H9 (cell line): Measurements from ENCODE around the gene HTD2. TPM values are rescaled to one million over a fixed set of nuclear protein-coding genes. Genes with fewer than 3 reads are reported as not detected.

Experiments
- DNase-seq: peaks from one replicate; pipeline ENCODE4 v3.0.0-alpha.2; 2017
- H2AFZ ChIP-seq: one replicate; pipeline ENCODE4 v1.6.1; 2013; ENCODE audit warnings: mild to moderate bottlenecking, low read length, control low read depth, moderate library complexity
- H2AK5ac ChIP-seq: 2 replicates; pipeline ENCODE4 v1.6.1; 2013; ENCODE audit warnings: low read length, control low read depth, mixed read lengths; ENCODE audit not compliant: insufficient read length
- H2BK120ac ChIP-seq: one replicate; pipeline ENCODE4 v1.6.1; 2013; ENCODE audit warnings: low read depth, mild to moderate bottlenecking, low read length, control low read depth, inconsistent platforms; ENCODE audit not compliant: poor library complexity, severe bottlenecking
- H2BK12ac ChIP-seq: 2 replicates; pipeline ENCODE4 v1.6.1; 2013; ENCODE audit warnings: low read length, control low read depth, mixed read lengths, low read depth; ENCODE audit not compliant: insufficient read length
- H2BK15ac ChIP-seq: 2 replicates; pipeline ENCODE4 v1.6.1; 2013; ENCODE audit warnings: low read depth, low read length, control low read depth
- H2BK20ac ChIP-seq: one replicate; pipeline ENCODE4 v1.6.1; 2013; ENCODE audit warnings: low read depth, mild to moderate bottlenecking, low read length, control low read depth, inconsistent platforms; ENCODE audit not compliant: poor library complexity, severe bottlenecking
- H2BK5ac ChIP-seq: 2 replicates; pipeline ENCODE4 v1.6.1; 2013; ENCODE audit warnings: low read length, control low read depth, mixed read lengths; ENCODE audit not compliant: insufficient read length
- H3K14ac ChIP-seq: 2 replicates; pipeline ENCODE4 v1.6.1; 2013; ENCODE audit warnings: low read length, control low read depth; ENCODE audit not compliant: insufficient read depth
- H3K18ac ChIP-seq: 2 replicates; pipeline ENCODE4 v1.6.1; 2013; ENCODE audit warnings: low read depth, mild to moderate bottlenecking, mixed read lengths, low read length, control low read depth; ENCODE audit not compliant: insufficient read length
- H3K23ac ChIP-seq: 2 replicates; pipeline ENCODE4 v1.6.1; 2013; ENCODE audit warnings: low read length, control low read depth, mixed read lengths, low read depth; ENCODE audit not compliant: insufficient read length
- H3K23me2 ChIP-seq: 2 replicates; pipeline ENCODE4 v1.6.1; 2013; ENCODE audit warnings: low read depth, mild to moderate bottlenecking, mixed read lengths, low read length, control low read depth; ENCODE audit not compliant: insufficient read length, poor library complexity, severe bottlenecking
- H3K27ac ChIP-seq: 2 replicates; pipeline ENCODE4 v1.5.1; 2013; ENCODE audit warnings: low read length, control low read depth, mixed read lengths, low read depth; ENCODE audit not compliant: insufficient read length
- H3K27me3 ChIP-seq: 2 replicates; pipeline ENCODE4 v1.6.1; 2013; ENCODE audit warnings: low read length, control low read depth, inconsistent platforms; ENCODE audit not compliant: insufficient read depth
- H3K4ac ChIP-seq: 2 replicates; pipeline ENCODE4 v1.6.1; 2013; ENCODE audit warnings: low read depth, mild to moderate bottlenecking, control low read depth, inconsistent platforms, low read length, moderate library complexity
- H3K4me1 ChIP-seq: 2 replicates; pipeline ENCODE4 v1.6.1; 2013; ENCODE audit warnings: low read length, control low read depth, inconsistent platforms; ENCODE audit not compliant: insufficient read depth
- H3K4me2 ChIP-seq: 2 replicates; pipeline ENCODE4 v1.6.1; 2013; ENCODE audit warnings: low read length, control low read depth, mixed read lengths; ENCODE audit not compliant: insufficient read length, insufficient read depth
- H3K56ac ChIP-seq: 2 replicates; pipeline ENCODE4 v1.6.1; 2013; ENCODE audit warnings: low read depth, mild to moderate bottlenecking, mixed read lengths, low read length, control low read depth; ENCODE audit not compliant: insufficient read length
- H3K79me1 ChIP-seq: 2 replicates; pipeline ENCODE4 v1.6.1; 2013; ENCODE audit warnings: low read depth, mild to moderate bottlenecking, moderate library complexity, low read length, control low read depth, inconsistent platforms; ENCODE audit not compliant: insufficient read depth, poor library complexity, severe bottlenecking
- H3K79me2 ChIP-seq: 2 replicates; pipeline ENCODE4 v1.6.1; 2013; ENCODE audit warnings: low read length, control low read depth, inconsistent platforms; ENCODE audit not compliant: insufficient read depth
- H3K9ac ChIP-seq: 2 replicates; pipeline ENCODE4 v1.6.1; 2013; ENCODE audit warnings: low read length, control low read depth, mixed read lengths; ENCODE audit not compliant: insufficient read length; ENCODE audit errors: extremely low read depth
- H3K9me3 ChIP-seq: one replicate; pipeline ENCODE4 v1.6.1; 2013; ENCODE audit warnings: low read depth, low read length, inconsistent platforms; ENCODE audit not compliant: control insufficient read depth
- H3T11ph ChIP-seq: one replicate; pipeline ENCODE4 v1.6.1; 2013; ENCODE audit warnings: mild to moderate bottlenecking, low read length, control low read depth, inconsistent platforms
- H4K20me1 ChIP-seq: one replicate; pipeline ENCODE4 v1.6.1; 2013; ENCODE audit not compliant: control insufficient read depth, insufficient read length, insufficient read depth
- H4K5ac ChIP-seq: 2 replicates; pipeline ENCODE4 v1.6.1; 2013; ENCODE audit warnings: low read depth, mild to moderate bottlenecking, mixed read lengths, low read length, control low read depth; ENCODE audit not compliant: insufficient read length
- H4K8ac ChIP-seq: replicated peaks from 2 replicates; pipeline ENCODE4 v1.6.1; 2013; ENCODE audit warnings: low read length, control low read depth, mixed read lengths, low read depth; ENCODE audit not compliant: insufficient read length
- H4K91ac ChIP-seq: 2 replicates; pipeline ENCODE4 v1.6.1; 2013; ENCODE audit warnings: low read depth, mild to moderate bottlenecking, moderate library complexity, mixed read lengths, low read length, control low read depth; ENCODE audit not compliant: insufficient read length
- H3K27ac Mint-ChIP-seq, 3 experiments: 2 replicates in 2 of 3; 3 replicates in 1 of 3; pipeline ENCODE4 v1.8.0; 2020 to 2021; ENCODE audit warnings: mixed read lengths in 3 of 3, mild to moderate bottlenecking in 1 of 3, moderate library complexity in 1 of 3
- H3K27me3 Mint-ChIP-seq: 2 replicates; pipeline ENCODE4 v1.8.0; 2021; ENCODE audit warnings: low read depth, mild to moderate bottlenecking, moderate library complexity, mixed read lengths
- H3K36me3 Mint-ChIP-seq, 3 experiments: 2 replicates in 2 of 3; 3 replicates in 1 of 3; pipeline ENCODE4 v1.8.0; 2020 to 2021; ENCODE audit warnings: low read depth in 3 of 3, mixed read lengths in 3 of 3; ENCODE audit not compliant: insufficient read depth in 1 of 3
- H3K4me1 Mint-ChIP-seq, 2 experiments: 2 replicates each; pipeline ENCODE4 v1.8.0; 2020; ENCODE audit warnings: mixed read lengths in 2 of 2
- H3K4me3 Mint-ChIP-seq, 2 experiments: 2 replicates in 1 of 2; 3 replicates in 1 of 2; pipeline ENCODE4 v1.8.0; 2020 to 2021; ENCODE audit warnings: mild to moderate bottlenecking in 2 of 2, mixed read lengths in 2 of 2, moderate library complexity in 1 of 2
- H3K9me3 Mint-ChIP-seq, 2 experiments: 2 replicates in 1 of 2; 3 replicates in 1 of 2; pipeline ENCODE4 v1.8.0; 2020; ENCODE audit warnings: mild to moderate bottlenecking in 2 of 2, mixed read lengths in 2 of 2, moderate library complexity in 1 of 2
- CTCF ChIP-seq: fragments of 200-600 bp; sonication (generic); conservative IDR thresholded peaks from 3 replicates; pipeline ENCODE4 v1.8.0; 2021; ENCODE audit warnings: antibody characterized with exemption, mild to moderate bottlenecking
- WGBS: extraction: QIAGEN DNeasy Blood & Tissue Kit; methylation state at CpG from one replicate; pipeline ENCODE4 v1.1.7; 2013; ENCODE audit warnings: missing lambda C conversion rate, low lambda C conversion rate, mixed read lengths; ENCODE audit not compliant: insufficient read length; ENCODE audit errors: extremely low coverage; 5-methylcytosine and 5-hydroxymethylcytosine counted together
- total RNA-seq: library from RNA; stranded (reverse); gene quantifications from 2 replicates; pipeline ENCODE4 v1.2.1, GENCODE V29; 2021

The HTD2 gene
- total RNA-seq, 1 experiment from 2014 or later: 13.4 TPM

- peaks cover 36% of the 10 kb centered on the region for H3K27me3 Mint-ChIP-seq
- peaks cover 10 to 22% of the 10 kb centered on the region in 2 experiments for H3K4me1 Mint-ChIP-seq
- no peak overlapping the region for H3K27ac ChIP-seq
- no peak overlapping the region for H2BK20ac ChIP-seq
- no peak overlapping the region for H4K8ac ChIP-seq
- H2BK12ac ChIP-seq: no peak overlapping the region
- H2BK5ac ChIP-seq: no peak overlapping the region
- H3K79me2 ChIP-seq: no peaks in the 10 kb centered on the region
- H4K5ac ChIP-seq: no peak overlapping the region
- no peak overlapping the region for H3K56ac ChIP-seq
- H3K18ac ChIP-seq: no peak overlapping the region
- no peak overlapping the region for H2BK120ac ChIP-seq
- no peak overlapping the region for H3K4ac ChIP-seq
- H3K14ac ChIP-seq: no peak overlapping the region
- no CpG with 5 or more reads among the region's 5 CpGs for WGBS
- H2AK5ac ChIP-seq: no peak overlapping the region
- no peaks in the 10 kb centered on the region for H4K20me1 ChIP-seq
- no peak overlapping the region for H3K9ac ChIP-seq
- H2AFZ ChIP-seq: no peak overlapping the region
- H3K4me3 Mint-ChIP-seq: no peak overlapping the region
- H3K36me3 Mint-ChIP-seq: no peaks in the 10 kb centered on the region
- no peaks in the 10 kb centered on the region; the same call in 1 of the 2 replicates for H3K4me1 ChIP-seq
- H3K9me3 ChIP-seq: no peaks in the 10 kb centered on the region
- no peak for TF ChIP-seq CTCF
- no peak overlapping the region for H2BK15ac ChIP-seq
- no peak overlapping the region for H3K4me2 ChIP-seq
- no peak for DNase-seq
- H3K27ac Mint-ChIP-seq: no peak overlapping the region
- peaks cover 4% of the 10 kb centered on the region for H3K23me2 ChIP-seq
- H3K9me3 Mint-ChIP-seq: no peaks in the 10 kb centered on the region
- H3K27me3 ChIP-seq: no peaks in the 10 kb centered on the region; the same call in 1 of the 2 replicates
- H4K91ac ChIP-seq: no peak overlapping the region
- no peaks in the 10 kb centered on the region for H3K79me1 ChIP-seq
- H3T11ph ChIP-seq: no peak overlapping the region
- no peak overlapping the region for H3K23ac ChIP-seq
These were observed 23.6 kb downstream of the HTD2 start for GRCh38 chr3:58329922-58330413.
